CD4-positive, alpha-beta memory T cell (primary cell): ENCODE data around the gene PDE2A. TPM values are rescaled to one million over a fixed set of nuclear protein-coding genes. Genes with fewer than 3 reads are reported as not detected.

Experiments used
- CTCF ChIA-PET: fragments of 350-600 bp; sonication (Branson Sonifier 250); formaldehyde crosslinking; loops from one replicate; lab custom pipeline; 2021; ENCODE audit warnings: inconsistent platforms; ENCODE audit not compliant: partially characterized antibody; lab: Charles Lee
- POLR2A ChIA-PET: fragments of 350-600 bp; sonication (Branson Sonifier 250); formaldehyde crosslinking; loops from one replicate; lab custom pipeline; 2021; ENCODE audit not compliant: partially characterized antibody; lab: Charles Lee
- DNase-seq, 5 donors: peaks; one replicate each; pipeline versions ENCODE4 v3.0.0 to v3.0.0-alpha.2; 2020 to 2022; ENCODE audit warnings: mixed read lengths in 1 of 5
- H3K27ac ChIP-seq: one replicate; pipeline ENCODE4 v1.7.0; 2013; ENCODE audit warnings: low read depth, low read length
- H3K27me3 ChIP-seq: 2 replicates; pipeline ENCODE4 v1.7.0; 2013; ENCODE audit warnings: mild to moderate bottlenecking, low read length, moderate library complexity; ENCODE audit not compliant: insufficient read depth
- H3K36me3 ChIP-seq: 2 replicates; pipeline ENCODE4 v1.7.0; 2013; ENCODE audit warnings: mild to moderate bottlenecking, low read length, moderate library complexity; ENCODE audit not compliant: insufficient read depth
- H3K4me1 ChIP-seq: 2 replicates; pipeline ENCODE4 v1.7.0; 2013; ENCODE audit warnings: mild to moderate bottlenecking, low read length, moderate library complexity; ENCODE audit not compliant: insufficient read depth
- H3K4me3 ChIP-seq, 2 donors: one replicate each; pipeline ENCODE4 v1.7.0; 2013; ENCODE audit warnings: low read length in 2 of 2, mild to moderate bottlenecking in 1 of 2
- H3K9me3 ChIP-seq, 2 donors: one replicate each; pipeline ENCODE4 v1.7.0; 2013; ENCODE audit warnings: low read length in 2 of 2, control low read depth in 1 of 2; ENCODE audit not compliant: control insufficient read depth in 1 of 2
- H3K27ac Mint-ChIP-seq, 7 donors: one replicate each; pipeline ENCODE4 v1.8.0; 2020 to 2021; ENCODE audit warnings: mixed read lengths in 7 of 7, mild to moderate bottlenecking in 6 of 7, inconsistent platforms in 3 of 7, moderate library complexity in 3 of 7
- H3K27me3 Mint-ChIP-seq, 2 donors: one replicate each; pipeline ENCODE4 v1.8.0; 2020 to 2021; ENCODE audit warnings: mixed read lengths in 2 of 2
- H3K36me3 Mint-ChIP-seq, 2 donors: one replicate each; pipeline ENCODE4 v1.8.0; 2020 to 2021; ENCODE audit warnings: mixed read lengths in 2 of 2, inconsistent platforms in 1 of 2, mild to moderate bottlenecking in 1 of 2
- H3K4me1 Mint-ChIP-seq, 4 donors: one replicate each; pipeline ENCODE4 v1.8.0; 2020 to 2021; ENCODE audit warnings: mixed read lengths in 4 of 4, mild to moderate bottlenecking in 1 of 4
- H3K4me3 Mint-ChIP-seq, 8 donors: one replicate each; pipeline ENCODE4 v1.8.0; 2020 to 2021; ENCODE audit warnings: mixed read lengths in 8 of 8, mild to moderate bottlenecking in 7 of 8, moderate library complexity in 6 of 8, inconsistent platforms in 3 of 8
- H3K9me3 Mint-ChIP-seq, 8 donors: one replicate each; pipeline ENCODE4 v1.8.0; 2020 to 2021; ENCODE audit warnings: mixed read lengths in 8 of 8, mild to moderate bottlenecking in 5 of 8, inconsistent platforms in 3 of 8, moderate library complexity in 1 of 8
- intact Hi-C: fragments of 100-400 bp; cut with micrococcal nuclease; formaldehyde crosslinking; loops from one replicate; pipeline ENCODE4 v1.15.1; 2023
- polyA plus RNA-seq, 2 donors: library from polyadenylated mRNA; unstranded; fragments of 300-500 nt; fragmentation: Illumina TruSeq; gene quantifications; one replicate each; pipeline ENCODE4 v1.2.3, GENCODE V29; 2021
- total RNA-seq, 2 experiments: library from RNA; stranded (reverse); gene quantifications; one replicate each; pipeline ENCODE4 v1.2.3, GENCODE V29; 2021

The PDE2A gene
- total and polyA plus RNA-seq, 4 experiments from 2014 or later = 0.11 to 1.7 (median 0.98) TPM

GRCh38 chr11:72639502-72640375 is 34.5 kb downstream of the PDE2A start:
- no peak for DNase-seq
- no peaks in the 10 kb centered on the region for H3K36me3 ChIP-seq
- peaks cover 8 to 20% of the 10 kb centered on the region in 2 donors for H3K27me3 Mint-ChIP-seq
- no peak overlapping the region for H3K27ac ChIP-seq
- peaks cover 0 to 9% (median 0%) of the 10 kb centered on the region in 4 donors for H3K4me1 Mint-ChIP-seq
- H3K9me3 ChIP-seq = no peaks in the 10 kb centered on the region
- H3K27ac Mint-ChIP-seq = no peak overlapping the region
- H3K9me3 Mint-ChIP-seq = no peaks in the 10 kb centered on the region
- intact Hi-C loops = no loop called here
- ChIA-PET POLR2A (no interaction called here), CTCF (interaction anchor here (1.5 to 2.2 kb wide), 3 partner anchors 50 to 168 kb away, joined by 3 to 10 read pairs (median 5); no protein-coding TSS in a partner anchor)
- H3K4me3 ChIP-seq = no peak overlapping the region
- H3K36me3 Mint-ChIP-seq = no peaks in the 10 kb centered on the region
- H3K4me3 Mint-ChIP-seq = no peak overlapping the region
- H3K4me1 ChIP-seq = no peaks in the 10 kb centered on the region
- H3K27me3 ChIP-seq = peaks cover 11% of the 10 kb centered on the region

DNA sequence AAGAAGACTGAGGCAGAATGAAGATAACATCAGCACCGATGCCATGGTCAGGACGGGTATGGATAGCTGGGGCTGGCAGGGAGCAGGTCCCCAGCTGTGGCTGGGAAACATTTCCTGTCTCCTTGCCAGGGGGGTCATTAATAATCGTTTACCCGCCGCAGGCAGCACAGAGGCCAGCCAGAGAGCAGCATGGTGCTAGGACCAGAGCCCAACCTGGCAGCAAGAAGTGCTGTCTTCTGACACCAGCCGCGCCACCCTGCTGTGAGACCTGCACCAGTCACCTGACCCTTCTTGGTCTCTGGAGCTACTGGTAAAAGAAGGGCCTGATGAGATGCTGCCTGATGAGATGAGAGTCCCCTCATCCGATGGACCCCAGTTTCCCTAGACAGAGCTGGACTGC is 36.3 kb downstream of the PDE2A start:
- Histone ChIP-seq H3K4me3 (no peak overlapping the region), H3K36me3 (no peaks in the 10 kb centered on the region), H3K9me3 (no peaks in the 10 kb centered on the region), H3K4me1 (no peaks in the 10 kb centered on the region), H3K27ac (no peak overlapping the region), H3K27me3 (peaks cover 11% of the 10 kb centered on the region)
- CTCF ChIA-PET = interaction anchor here (0.7 to 2.2 kb wide), 2 partner anchors 50 to 167 kb away, joined by 3 to 10 read pairs; no protein-coding TSS in a partner anchor
- peak overlapping the region in 1 of 8 donors; percentile 52 for H3K4me3 Mint-ChIP-seq
- H3K27ac Mint-ChIP-seq = no peak overlapping the region
- H3K4me1 Mint-ChIP-seq = no peaks in the 10 kb centered on the region
- H3K27me3 Mint-ChIP-seq = peaks cover 8 to 19% of the 10 kb centered on the region in 2 donors
- POLR2A ChIA-PET = interaction anchor here (0.6 kb wide), 1 partner anchor 10 kb away, joined by 3 read pairs; no protein-coding TSS in a partner anchor
- H3K9me3 Mint-ChIP-seq = no peaks in the 10 kb centered on the region
- no peaks in the 10 kb centered on the region for H3K36me3 Mint-ChIP-seq
- intact Hi-C loops = no loop called here
- no peak for DNase-seq

DNA sequence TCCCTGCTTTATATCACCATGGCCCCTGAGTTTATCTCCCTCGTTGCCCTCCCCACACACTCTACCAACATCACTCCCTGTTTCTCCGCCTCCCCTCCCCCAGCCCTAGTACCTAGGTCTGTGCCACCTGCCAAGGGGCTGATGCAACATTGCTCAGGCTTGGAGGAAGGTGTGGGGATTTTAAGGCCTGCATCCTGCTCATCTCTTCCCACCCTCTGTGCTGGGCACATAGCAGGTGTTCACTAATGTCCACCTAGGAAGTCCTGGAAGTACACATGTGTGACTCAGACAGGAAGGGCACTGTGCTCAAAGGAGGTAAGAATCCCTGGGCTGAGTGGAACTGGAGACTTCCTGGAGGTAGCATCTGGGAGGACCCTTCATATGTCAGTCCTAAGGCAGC is 37.0 kb downstream of the PDE2A start:
- H3K27me3 Mint-ChIP-seq = peaks cover 8 to 21% of the 10 kb centered on the region in 2 donors
- H3K36me3 Mint-ChIP-seq = no peaks in the 10 kb centered on the region
- POLR2A ChIA-PET = no interaction called here
- no peaks in the 10 kb centered on the region for H3K9me3 Mint-ChIP-seq
- Histone ChIP-seq H3K9me3 (no peaks in the 10 kb centered on the region), H3K27ac (no peak overlapping the region), H3K27me3 (peaks cover 11% of the 10 kb centered on the region), H3K4me3 (no peak overlapping the region), H3K36me3 (no peaks in the 10 kb centered on the region), H3K4me1 (no peaks in the 10 kb centered on the region)
- no peaks in the 10 kb centered on the region for H3K4me1 Mint-ChIP-seq
- H3K27ac Mint-ChIP-seq = no peak overlapping the region
- no peak overlapping the region for H3K4me3 Mint-ChIP-seq
- no peak for DNase-seq
- intact Hi-C loops = no loop called here
- CTCF ChIA-PET = interaction anchor here (0.8 kb wide), 1 partner anchor 52 kb away, joined by 3 read pairs; no protein-coding TSS in a partner anchor

DNA sequence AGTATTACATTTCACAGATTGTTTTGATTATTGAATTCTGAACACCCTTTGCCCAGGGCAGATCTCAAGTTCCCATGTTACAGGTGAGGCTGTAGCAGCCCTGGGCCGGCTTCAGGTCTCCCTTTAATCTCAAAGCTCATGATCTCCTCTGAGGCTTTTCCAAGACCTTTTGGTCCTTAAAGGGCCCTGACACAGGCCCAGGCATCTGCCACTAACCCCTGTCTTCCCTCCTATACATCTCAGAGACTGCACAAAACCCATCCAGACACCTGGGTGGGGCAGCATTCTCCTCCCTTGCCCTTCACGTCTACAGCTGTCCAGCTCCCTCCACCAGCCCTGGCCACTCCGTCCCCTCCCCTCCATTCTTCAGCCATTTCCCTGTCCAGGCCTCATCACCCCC is 37.8 kb downstream of the PDE2A start:
- H3K27me3 ChIP-seq = peaks cover 6% of the 10 kb centered on the region
- Mint-ChIP-seq H3K36me3 (no peaks in the 10 kb centered on the region), H3K4me3 (no peak overlapping the region), H3K4me1 (no peaks in the 10 kb centered on the region), H3K27ac (no peak overlapping the region), H3K27me3 (peaks cover 5 to 21% of the 10 kb centered on the region in 2 donors), H3K9me3 (no peaks in the 10 kb centered on the region)
- H3K27ac ChIP-seq = no peak overlapping the region
- H3K4me3 ChIP-seq = no peak overlapping the region
- DNase-seq = no peak
- H3K9me3 ChIP-seq = no peaks in the 10 kb centered on the region
- no peaks in the 10 kb centered on the region for H3K4me1 ChIP-seq
- ChIA-PET POLR2A (no interaction called here), CTCF (interaction anchor here (0.8 kb wide), 1 partner anchor 51 kb away, joined by 3 read pairs; no protein-coding TSS in a partner anchor)
- intact Hi-C loops = no loop called here
- H3K36me3 ChIP-seq = no peaks in the 10 kb centered on the region

GRCh38 chr11:72635933-72636332 is 38.3 kb downstream of the PDE2A start:
- no peak overlapping the region for H3K4me3 ChIP-seq
- no peaks in the 10 kb centered on the region for H3K9me3 ChIP-seq
- no peaks in the 10 kb centered on the region for H3K36me3 Mint-ChIP-seq
- ChIA-PET POLR2A (no interaction called here), CTCF (interaction anchor here (1.4 kb wide), 1 partner anchor 164 kb away, joined by 5 read pairs; no protein-coding TSS in a partner anchor)
- peaks cover 2% of the 10 kb centered on the region for H3K27me3 ChIP-seq
- H3K36me3 ChIP-seq = no peaks in the 10 kb centered on the region
- peaks cover 5 to 21% of the 10 kb centered on the region in 2 donors for H3K27me3 Mint-ChIP-seq
- no peaks in the 10 kb centered on the region for H3K4me1 ChIP-seq
- H3K27ac Mint-ChIP-seq = peak overlapping the region in 1 of 7 donors; percentile 48
- H3K4me3 Mint-ChIP-seq = no peak overlapping the region
- no peaks in the 10 kb centered on the region for H3K4me1 Mint-ChIP-seq
- no peaks in the 10 kb centered on the region for H3K9me3 Mint-ChIP-seq
- H3K27ac ChIP-seq = no peak overlapping the region
- DNase-seq = no peak
- intact Hi-C loops = no loop called here

DNA sequence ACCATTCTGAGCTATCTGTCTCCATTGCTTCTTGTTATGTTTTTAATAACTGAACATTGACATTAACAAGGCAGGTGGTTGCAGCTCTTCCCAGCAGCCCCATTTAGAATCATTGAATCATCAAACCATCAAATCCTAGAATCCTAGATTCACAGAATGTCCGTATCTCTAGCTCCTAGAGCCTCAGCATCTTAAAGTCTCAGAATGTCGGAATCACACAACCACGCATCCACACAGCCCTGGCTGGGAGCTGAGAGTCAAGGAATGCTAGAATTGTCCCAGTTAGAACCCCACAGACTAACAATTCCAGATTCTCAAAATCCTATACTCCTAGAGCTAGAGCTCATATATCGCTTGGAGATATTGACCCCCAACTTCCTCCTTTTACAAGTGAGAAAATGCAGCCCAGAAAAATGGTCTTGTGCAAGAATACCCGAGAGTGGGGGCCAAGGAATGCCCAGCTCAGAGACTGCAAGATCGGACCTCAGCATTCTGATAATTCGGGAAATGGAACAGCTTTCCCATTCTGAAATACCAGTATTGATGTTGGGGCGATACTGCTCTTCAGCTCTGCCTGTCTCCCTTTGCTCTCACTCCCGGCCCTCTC is 38.8 kb downstream of the PDE2A start:
- Mint-ChIP-seq H3K9me3 (no peaks in the 10 kb centered on the region), H3K4me3 (no peak overlapping the region), H3K36me3 (no peaks in the 10 kb centered on the region), H3K27me3 (peaks cover 5 to 21% of the 10 kb centered on the region in 2 donors), H3K4me1 (no peaks in the 10 kb centered on the region), H3K27ac (peak overlapping the region in 1 of 7 donors; percentile 0)
- DNase-seq = no peak
- ChIA-PET POLR2A (no interaction called here), CTCF (interaction anchor here (1.0 to 1.4 kb wide), 2 partner anchors 9 to 164 kb away, joined by 5 read pairs; no protein-coding TSS in a partner anchor)
- Histone ChIP-seq H3K27ac (no peak overlapping the region), H3K36me3 (no peaks in the 10 kb centered on the region), H3K9me3 (no peaks in the 10 kb centered on the region), H3K4me3 (no peak overlapping the region), H3K27me3 (no peaks in the 10 kb centered on the region), H3K4me1 (no peaks in the 10 kb centered on the region)
- intact Hi-C loops = no loop called here
